PFSK-1 (cell line): ENCODE data around the gene KCNK10.

Experiments
- FOXP2 ChIP-seq: optimal IDR thresholded peaks from 2 replicates; pipeline ENCODE3; 2011; ENCODE audit warnings: borderline replicate concordance, control low read depth, inconsistent platforms; ENCODE audit not compliant: insufficient read depth; ENCODE audit errors: extremely low read length, extremely low read depth
- POLR2AphosphoS5 ChIP-seq: IDR thresholded peaks from 2 replicates; pipeline ENCODE4 v1.6.1; 2012; ENCODE audit warnings: low read depth, mild to moderate bottlenecking, control low read depth, low read length, moderate library complexity
- REST ChIP-seq, 2 experiments: IDR thresholded peaks; 2 replicates each; pipeline versions ENCODE4 v1.6.1 to v1.8.0; 2011 to 2012; ENCODE audit warnings: low read depth in 2 of 2, low read length in 2 of 2, control low read depth in 1 of 2, inconsistent platforms in 1 of 2, mild to moderate bottlenecking in 1 of 2, moderate library complexity in 1 of 2; ENCODE audit not compliant: insufficient read depth in 1 of 2
- SIN3A ChIP-seq: IDR thresholded peaks from 2 replicates; pipeline ENCODE4 v1.6.1; 2012; ENCODE audit warnings: mild to moderate bottlenecking, low read length, moderate library complexity, borderline replicate concordance; ENCODE audit not compliant: insufficient read depth
- TAF1 ChIP-seq: IDR thresholded peaks from 2 replicates; pipeline ENCODE4 v1.6.1; 2012; ENCODE audit warnings: low read length, control low read depth, borderline replicate concordance; ENCODE audit not compliant: insufficient read depth

The KCNK10 gene

DNA sequence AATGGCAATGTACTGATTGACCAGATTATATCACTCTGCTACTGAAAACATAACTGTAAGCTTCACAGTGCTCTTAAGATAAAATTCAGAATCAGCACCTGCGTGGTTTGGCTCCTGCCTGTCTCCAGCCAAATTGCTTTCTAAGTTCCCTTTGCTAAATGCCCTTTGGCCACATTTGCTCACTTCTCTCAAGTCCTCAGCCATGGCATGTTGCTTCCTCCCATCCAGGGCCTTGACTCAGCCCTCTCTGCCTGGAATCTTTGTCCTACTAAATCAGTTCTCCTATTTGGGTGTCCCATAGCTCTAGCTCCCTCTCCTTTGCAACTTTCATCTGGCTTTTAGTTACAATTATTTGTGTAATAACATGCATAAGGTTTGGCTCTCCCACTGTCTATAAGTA lies 71.4 kb downstream of the KCNK10 start:
- TF ChIP-seq TAF1 (no peak), SIN3A (no peak), REST (IDR thresholded peaks at IDR 0.05; ENCODE audit: insufficient read depth in 1 of 2, low read depth in 2 of 2, low read length in 2 of 2) (no peak), POLR2AphosphoS5 (no peak), FOXP2 (no peak)

GRCh38 chr14:88249266-88249665 lies 73.8 kb downstream of the KCNK10 start:
- no peak for TF ChIP-seq POLR2AphosphoS5
- TF ChIP-seq TAF1: no peak
- no peak for TF ChIP-seq FOXP2
- TF ChIP-seq REST (IDR thresholded peaks at IDR 0.05; ENCODE audit: insufficient read depth in 1 of 2, low read depth in 2 of 2, low read length in 2 of 2): no peak
- TF ChIP-seq SIN3A: no peak

- TF ChIP-seq TAF1: no peak
- TF ChIP-seq REST (IDR thresholded peaks at IDR 0.05; ENCODE audit: insufficient read depth in 1 of 2, low read depth in 2 of 2, low read length in 2 of 2): no peak
- no peak for TF ChIP-seq POLR2AphosphoS5
- no peak for TF ChIP-seq FOXP2
- TF ChIP-seq SIN3A: no peak
Observed at GRCh38 chr14:88248606-88249005, 74.5 kb downstream of the KCNK10 start.

GRCh38 chr14:88247228-88247627 lies 75.8 kb downstream of the KCNK10 start:
- TF ChIP-seq POLR2AphosphoS5 (no peak), TAF1 (no peak), FOXP2 (no peak), REST (IDR thresholded peaks at IDR 0.05; ENCODE audit: insufficient read depth in 1 of 2, low read depth in 2 of 2, low read length in 2 of 2) (no peak), SIN3A (no peak)

- TF ChIP-seq FOXP2 (no peak), POLR2AphosphoS5 (no peak), REST (IDR thresholded peaks at IDR 0.05; ENCODE audit: insufficient read depth in 1 of 2, low read depth in 2 of 2, low read length in 2 of 2) (no peak), SIN3A (no peak), TAF1 (no peak)
Observed at GRCh38 chr14:88245321-88245720, 77.7 kb downstream of the KCNK10 start.
